Caco-2 (cell line): Measurements from ENCODE around the gene COL4A6. TPM values are rescaled to one million over a fixed set of nuclear protein-coding genes. Genes with fewer than 3 reads are reported as not detected.

ENCODE experiments used
- BruUV-seq: library from RNA; stranded (reverse); fragments of 400-500 nt; replicated peaks from 2 replicates; lab custom pipeline; 2021; lab: Mats Ljungman, UMichigan
- CTCF ChIA-PET: fragments of 300-600 bp; sonication (Branson Sonifier 250); formaldehyde crosslinking; loops from one replicate; lab custom pipeline; 2022; ENCODE audit warnings: antibody characterized with exemption; lab: Charles Lee
- POLR2A ChIA-PET: fragments of 300-600 bp; sonication (Branson Sonifier 250); formaldehyde crosslinking; loops from one replicate; lab custom pipeline; 2022; ENCODE audit warnings: antibody characterized with exemption; lab: Charles Lee
- DNase-seq, 2 experiments: peaks; one replicate each; pipeline versions ENCODE4 v3.0.0 to v3.0.0-alpha.2; 2020 to 2022
- H3K27me3 ChIP-seq: replicated peaks from 2 replicates; pipeline ENCODE4 v1.6.0; 2011; ENCODE audit warnings: low read length; ENCODE audit not compliant: control insufficient read depth, insufficient read depth
- H3K36me3 ChIP-seq: 2 replicates; pipeline ENCODE4 v1.5.1; 2011; ENCODE audit warnings: low read length; ENCODE audit not compliant: control insufficient read depth, insufficient read depth
- H3K4me1 ChIP-seq: fragments of 250-450 bp; sonication (Bioruptor Pico); 2 replicates; pipeline ENCODE4 v1.5.1; 2020; ENCODE audit warnings: mild to moderate bottlenecking
- H3K4me3 ChIP-seq: 2 replicates; pipeline ENCODE4 v1.5.1; 2011; ENCODE audit warnings: low read depth, mild to moderate bottlenecking, control low read depth, low read length
- H3K9me3 ChIP-seq: fragments of 250-450 bp; sonication (Bioruptor Pico); 2 replicates; pipeline ENCODE4 v1.5.1; 2020; ENCODE audit warnings: mild to moderate bottlenecking, moderate library complexity
- H3K27ac Mint-ChIP-seq: one replicate; pipeline ENCODE4 v1.8.0; 2022; ENCODE audit warnings: mixed read lengths; ENCODE audit not compliant: unreplicated experiment
- H3K27me3 Mint-ChIP-seq: one replicate; pipeline ENCODE4 v1.8.0; 2022; ENCODE audit warnings: mixed read lengths; ENCODE audit not compliant: insufficient read depth, unreplicated experiment
- H3K36me3 Mint-ChIP-seq: one replicate; pipeline ENCODE4 v1.8.0; 2022; ENCODE audit warnings: mild to moderate bottlenecking, mixed read lengths; ENCODE audit not compliant: insufficient read depth, unreplicated experiment
- H3K4me1 Mint-ChIP-seq: one replicate; pipeline ENCODE4 v1.8.0; 2022; ENCODE audit warnings: low read depth, mixed read lengths; ENCODE audit not compliant: unreplicated experiment
- H3K4me3 Mint-ChIP-seq: one replicate; pipeline ENCODE4 v1.8.0; 2022; ENCODE audit warnings: mild to moderate bottlenecking, moderate library complexity, mixed read lengths; ENCODE audit not compliant: unreplicated experiment
- H3K9me3 Mint-ChIP-seq: one replicate; pipeline ENCODE4 v1.8.0; 2022; ENCODE audit warnings: mixed read lengths; ENCODE audit not compliant: unreplicated experiment
- CTCF ChIP-seq, 2 experiments: fragments of 200-600 bp in 1 of 2; IDR thresholded peaks; 1 replicate in 1 of 2; 2 replicates in 1 of 2; pipeline versions ENCODE4 v1.5.1 to v1.8.0; 2011 to 2022; ENCODE audit warnings: antibody characterized with exemption in 1 of 2, control low read depth in 1 of 2, inconsistent platforms in 1 of 2, low read depth in 1 of 2, low read length in 1 of 2, mild to moderate bottlenecking in 1 of 2, moderate library complexity in 1 of 2; ENCODE audit not compliant: insufficient read depth in 1 of 2, severe bottlenecking in 1 of 2, unreplicated experiment in 1 of 2
- intact Hi-C: fragments of 100-400 bp; cut with micrococcal nuclease; formaldehyde crosslinking; loops from one replicate; pipeline ENCODE4 v1.10.0; 2022; ENCODE audit not compliant: unreplicated experiment
- total RNA-seq: library from RNA; stranded (reverse); gene quantifications from 2 replicates; pipeline ENCODE4 v1.2.3, GENCODE V29; 2022

Gene COL4A6
- total RNA-seq, 1 experiment from 2014 or later, result 16.0 TPM

GRCh38 chrX:108270739-108271396 is 167.4 kb downstream of the COL4A6 start:
- ChIA-PET CTCF (no interaction called here), POLR2A (no interaction called here)
- Mint-ChIP-seq H3K27ac (no peak overlapping the region), H3K9me3 (no peaks in the 10 kb centered on the region), H3K36me3 (no peaks in the 10 kb centered on the region), H3K4me3 (no peak overlapping the region), H3K27me3 (no peaks in the 10 kb centered on the region), H3K4me1 (no peaks in the 10 kb centered on the region)
- no peaks in the 10 kb centered on the region for H3K36me3 ChIP-seq
- no peaks in the 10 kb centered on the region for H3K27me3 ChIP-seq
- TF ChIP-seq CTCF (IDR thresholded peaks at IDR 0.05; ENCODE audit: insufficient read depth in 1 of 2, low read depth in 1 of 2, low read length in 1 of 2, severe bottlenecking in 1 of 2, unreplicated experiment in 1 of 2), result no peak
- intact Hi-C loops, result no loop called here
- no peak for DNase-seq
- BruUV-seq, result no TSS peak
- H3K4me1 ChIP-seq, result no peaks in the 10 kb centered on the region
- H3K4me3 ChIP-seq, result no peak overlapping the region
- H3K9me3 ChIP-seq, result no peaks in the 10 kb centered on the region

DNA sequence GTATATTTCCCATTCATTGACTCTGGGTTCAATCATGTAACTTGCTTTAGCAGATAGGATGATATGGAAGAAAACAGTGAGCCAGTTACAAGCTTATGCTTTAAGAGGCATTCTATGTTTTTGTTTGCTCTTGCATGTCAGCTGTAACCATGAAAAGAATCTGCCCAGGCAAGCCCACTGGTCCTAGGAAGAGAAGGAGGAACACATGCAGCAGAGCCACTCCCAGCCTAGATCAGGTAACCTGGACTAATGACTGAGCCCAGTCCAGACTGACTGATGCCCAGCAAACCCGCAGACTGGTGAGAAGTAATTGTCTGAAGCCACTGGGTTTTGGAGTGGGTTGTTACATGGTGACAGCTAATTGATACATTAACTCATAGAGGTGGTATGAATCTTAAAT is 167.9 kb downstream of the COL4A6 start:
- H3K4me1 ChIP-seq, result no peaks in the 10 kb centered on the region
- TF ChIP-seq CTCF (IDR thresholded peaks at IDR 0.05; ENCODE audit: insufficient read depth in 1 of 2, low read depth in 1 of 2, low read length in 1 of 2, severe bottlenecking in 1 of 2, unreplicated experiment in 1 of 2), result no peak
- H3K27me3 Mint-ChIP-seq, result no peaks in the 10 kb centered on the region
- no peak overlapping the region for H3K4me3 Mint-ChIP-seq
- no peak overlapping the region for H3K4me3 ChIP-seq
- intact Hi-C loops, result no loop called here
- H3K36me3 Mint-ChIP-seq, result no peaks in the 10 kb centered on the region
- no peaks in the 10 kb centered on the region for H3K36me3 ChIP-seq
- DNase-seq, result no peak
- BruUV-seq, result no TSS peak
- H3K9me3 ChIP-seq, result no peaks in the 10 kb centered on the region
- ChIA-PET CTCF (no interaction called here), POLR2A (no interaction called here)
- no peaks in the 10 kb centered on the region for H3K9me3 Mint-ChIP-seq
- no peak overlapping the region for H3K27ac Mint-ChIP-seq
- no peaks in the 10 kb centered on the region for H3K4me1 Mint-ChIP-seq
- no peaks in the 10 kb centered on the region for H3K27me3 ChIP-seq

- no peak overlapping the region for H3K4me3 ChIP-seq
- no peaks in the 10 kb centered on the region for H3K9me3 ChIP-seq
- no peaks in the 10 kb centered on the region for H3K27me3 Mint-ChIP-seq
- H3K36me3 ChIP-seq, result no peaks in the 10 kb centered on the region
- H3K4me3 Mint-ChIP-seq, result no peak overlapping the region
- no peaks in the 10 kb centered on the region for H3K27me3 ChIP-seq
- ChIA-PET CTCF (no interaction called here), POLR2A (no interaction called here)
- H3K36me3 Mint-ChIP-seq, result no peaks in the 10 kb centered on the region
- no TSS peak for BruUV-seq
- no peaks in the 10 kb centered on the region for H3K9me3 Mint-ChIP-seq
- no peaks in the 10 kb centered on the region for H3K4me1 Mint-ChIP-seq
- DNase-seq, result no peak
- no peak overlapping the region for H3K27ac Mint-ChIP-seq
- TF ChIP-seq CTCF (IDR thresholded peaks at IDR 0.05; ENCODE audit: insufficient read depth in 1 of 2, low read depth in 1 of 2, low read length in 1 of 2, severe bottlenecking in 1 of 2, unreplicated experiment in 1 of 2), result no peak
- intact Hi-C loops, result no loop called here
- H3K4me1 ChIP-seq, result no peaks in the 10 kb centered on the region
These were observed 169.7 kb downstream of the COL4A6 start for GRCh38 chrX:108268434-108269080.
